CD14-positive monocyte (primary cell): Measurements from ENCODE around the gene MLC1. TPM values are rescaled to one million over a fixed set of nuclear protein-coding genes. Genes with fewer than 3 reads are reported as not detected.

Experiments
- DNase-seq, 3 donors: peaks; one replicate each; pipeline ENCODE4 v3.0.0-alpha.2; 2011 to 2022
- H2AFZ ChIP-seq: 2 replicates; pipeline ENCODE4 v1.6.0; 2012; ENCODE audit warnings: mild to moderate bottlenecking, low read depth, low read length, inconsistent platforms; ENCODE audit not compliant: insufficient read depth, poor library complexity, severe bottlenecking
- H3K27ac ChIP-seq, 2 donors: 1 replicate in 1 of 2; 2 replicates in 1 of 2; pipeline ENCODE4 v1.5.1; 2012 to 2013; ENCODE audit warnings: low read length in 2 of 2, control low read depth in 1 of 2, inconsistent platforms in 1 of 2, low read depth in 1 of 2, mild to moderate bottlenecking in 1 of 2
- H3K27me3 ChIP-seq, 2 donors: one replicate each; pipeline versions ENCODE4 v1.6.0 to v1.6.1; 2011 to 2013; ENCODE audit warnings: low read length in 2 of 2; ENCODE audit not compliant: control insufficient read depth in 2 of 2, insufficient read depth in 2 of 2
- H3K36me3 ChIP-seq, 2 donors: replicated peaks in 1 of 2; 1 replicate in 1 of 2; 2 replicates in 1 of 2; pipeline versions ENCODE4 v1.5.1 to v1.6.1; 2012 to 2013; ENCODE audit warnings: low read length in 2 of 2, control low read depth in 1 of 2, inconsistent platforms in 1 of 2, mild to moderate bottlenecking in 1 of 2; ENCODE audit not compliant: insufficient read depth in 2 of 2, control insufficient read depth in 1 of 2
- H3K4me1 ChIP-seq, 2 donors: 1 replicate in 1 of 2; 2 replicates in 1 of 2; pipeline versions ENCODE4 v1.5.1 to v1.6.1; 2012 to 2013; ENCODE audit warnings: low read length in 2 of 2, control low read depth in 1 of 2, inconsistent platforms in 1 of 2, mild to moderate bottlenecking in 1 of 2, moderate library complexity in 1 of 2; ENCODE audit not compliant: insufficient read depth in 2 of 2, control insufficient read depth in 1 of 2
- H3K4me2 ChIP-seq: replicated peaks from 2 replicates; pipeline ENCODE3; 2012; ENCODE audit warnings: low read length, moderate library complexity, mild to moderate bottlenecking; ENCODE audit not compliant: poor library complexity, severe bottlenecking; ENCODE audit errors: extremely low read depth
- H3K4me3 ChIP-seq, 3 experiments: fragments of 200-600 bp in 1 of 3; sonication (generic) in 1 of 3; replicated peaks in 1 of 3; 1 replicate in 2 of 3; 2 replicates in 1 of 3; pipeline ENCODE4 v1.5.1; 2011 to 2013; ENCODE audit warnings: low read length in 3 of 3, mild to moderate bottlenecking in 3 of 3, control low read depth in 2 of 3, low read depth in 2 of 3, inconsistent platforms in 1 of 3, moderate library complexity in 1 of 3
- H3K79me2 ChIP-seq: 2 replicates; pipeline ENCODE4 v1.6.0; 2012; ENCODE audit warnings: mild to moderate bottlenecking, control low read depth, inconsistent platforms, low read length, moderate library complexity; ENCODE audit not compliant: insufficient read depth
- H3K9ac ChIP-seq: 2 replicates; pipeline ENCODE4 v1.6.0; 2017; ENCODE audit warnings: low read length, mild to moderate bottlenecking; ENCODE audit not compliant: insufficient read depth, poor library complexity, severe bottlenecking
- H3K9me3 ChIP-seq, 2 donors: replicated peaks in 1 of 2; 1 replicate in 1 of 2; 2 replicates in 1 of 2; pipeline versions ENCODE4 v1.5.1 to v1.6.1; 2012 to 2013; ENCODE audit warnings: low read length in 2 of 2, control low read depth in 1 of 2; ENCODE audit not compliant: control insufficient read depth in 1 of 2, insufficient read depth in 1 of 2
- H4K20me1 ChIP-seq: 2 replicates; pipeline ENCODE4 v1.6.0; 2012; ENCODE audit warnings: mild to moderate bottlenecking, low read length, control low read depth, moderate library complexity; ENCODE audit not compliant: insufficient read depth
- H3K27ac Mint-ChIP-seq, 7 donors: one replicate each; pipeline ENCODE4 v1.8.0; 2020; ENCODE audit warnings: mild to moderate bottlenecking in 7 of 7, mixed read lengths in 7 of 7, moderate library complexity in 6 of 7, inconsistent platforms in 2 of 7
- H3K27me3 Mint-ChIP-seq, 3 donors: one replicate each; pipeline ENCODE4 v1.8.0; 2021 to 2022; ENCODE audit warnings: low read depth in 3 of 3, mild to moderate bottlenecking in 3 of 3, mixed read lengths in 3 of 3, moderate library complexity in 3 of 3, inconsistent platforms in 1 of 3
- H3K36me3 Mint-ChIP-seq, 2 donors: one replicate each; pipeline ENCODE4 v1.8.0; 2020; ENCODE audit warnings: mixed read lengths in 2 of 2, inconsistent platforms in 1 of 2, mild to moderate bottlenecking in 1 of 2
- H3K4me1 Mint-ChIP-seq: one replicate; pipeline ENCODE4 v1.8.0; 2020; ENCODE audit warnings: mild to moderate bottlenecking, mixed read lengths
- H3K4me3 Mint-ChIP-seq, 2 donors: one replicate each; pipeline ENCODE4 v1.8.0; 2020; ENCODE audit warnings: mild to moderate bottlenecking in 2 of 2, mixed read lengths in 2 of 2, moderate library complexity in 1 of 2
- H3K9me3 Mint-ChIP-seq, 7 donors: one replicate each; pipeline ENCODE4 v1.8.0; 2020 to 2022; ENCODE audit warnings: mixed read lengths in 7 of 7, mild to moderate bottlenecking in 6 of 7, moderate library complexity in 6 of 7, inconsistent platforms in 2 of 7
- WGBS: methylation state at CpG from one replicate; pipeline ENCODE4 v1.1.5; 2013; ENCODE audit warnings: missing lambda C conversion rate; ENCODE audit not compliant: insufficient coverage; 5-methylcytosine and 5-hydroxymethylcytosine counted together
- intact Hi-C, 2 donors: fragments of 100-400 bp; cut with micrococcal nuclease; formaldehyde crosslinking; loops; one replicate each; pipeline versions ENCODE4 v1.15.0 to v1.15.1; 2023
- polyA plus RNA-seq, 3 donors: library from polyadenylated mRNA; depleted of rRNA in 1 of 3; unstranded in 2 of 3; stranded (reverse) in 1 of 3; fragments of 300-500 nt in 2 of 3; fragments of >200 nt in 1 of 3; fragmentation: Illumina TruSeq in 2 of 3; gene quantifications; 1 replicate in 2 of 3; 2 replicates in 1 of 3; pipeline ENCODE4 v1.2.3, GENCODE V29; 2012 to 2021
- TF ChIP-seq, protein P1 (sequence below): fragments of 200-600 bp; IDR thresholded peaks from one replicate; pipeline ENCODE4 v1.8.0; 2022; ENCODE audit warnings: antibody characterized with exemption, mild to moderate bottlenecking

MLC1 gene
- polyA plus RNA-seq, 3 donors = 1.6 to 3.6 (median 1.8) TPM

DNA sequence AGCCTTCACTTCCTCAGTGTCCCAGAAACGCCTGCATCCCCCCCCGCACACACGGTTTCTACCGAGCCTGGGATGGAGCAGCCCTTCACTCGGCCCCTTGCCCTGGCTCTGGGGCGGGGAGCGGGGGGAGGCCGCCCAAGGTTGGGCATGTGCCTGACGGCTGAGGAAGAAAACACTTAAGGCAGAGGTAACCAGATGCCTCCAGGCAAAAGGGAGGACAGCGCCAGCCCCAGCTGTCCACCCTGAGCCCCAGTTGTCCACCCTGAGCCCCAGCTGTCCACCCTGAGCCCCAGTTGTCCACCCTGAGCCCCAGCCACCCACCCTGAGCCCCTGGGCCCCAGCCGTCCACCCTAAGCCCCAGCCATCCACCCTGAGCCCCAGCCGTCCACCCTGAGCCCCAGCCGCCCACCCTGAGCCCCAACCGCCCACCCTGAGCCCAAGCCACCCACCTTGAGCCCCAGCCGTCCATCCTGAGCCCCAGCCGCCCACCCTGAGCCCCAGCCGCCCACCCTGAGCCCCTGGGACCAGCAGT lies 23.3 kb downstream of the MLC1 start:
- WGBS = 21% methylated on average over 11 of the region's 17 CpGs
- Histone ChIP-seq H3K9ac (no peak overlapping the region), H3K36me3 (no peaks in the 10 kb centered on the region), H4K20me1 (no peaks in the 10 kb centered on the region), H2AFZ (peak overlapping the region; percentile 56), H3K9me3 (no peaks in the 10 kb centered on the region), H3K4me3 (peak overlapping the region in 1 of 3 experiments; percentile 51), H3K27me3 (peaks cover 5 to 24% of the 10 kb centered on the region in 2 donors), H3K4me1 (peaks cover 3 to 25% of the 10 kb centered on the region in 2 donors), H3K4me2 (peak overlapping the region; percentile 57), H3K79me2 (no peaks in the 10 kb centered on the region), H3K27ac (no peak overlapping the region)
- Mint-ChIP-seq H3K27me3 (peaks cover 22 to 35% (median 26%) of the 10 kb centered on the region in 3 donors), H3K4me1 (peaks cover 16% of the 10 kb centered on the region), H3K9me3 (peaks cover 0 to 4% (median 2%) of the 10 kb centered on the region in 7 donors), H3K27ac (no peak overlapping the region), H3K36me3 (peaks cover 8 to 17% of the 10 kb centered on the region in 2 donors), H3K4me3 (peak overlapping the region in 1 of 2 donors; percentile 71)
- intact Hi-C loops = no loop called here
- no peak for DNase-seq
- TF ChIP-seq, protein P1, sequence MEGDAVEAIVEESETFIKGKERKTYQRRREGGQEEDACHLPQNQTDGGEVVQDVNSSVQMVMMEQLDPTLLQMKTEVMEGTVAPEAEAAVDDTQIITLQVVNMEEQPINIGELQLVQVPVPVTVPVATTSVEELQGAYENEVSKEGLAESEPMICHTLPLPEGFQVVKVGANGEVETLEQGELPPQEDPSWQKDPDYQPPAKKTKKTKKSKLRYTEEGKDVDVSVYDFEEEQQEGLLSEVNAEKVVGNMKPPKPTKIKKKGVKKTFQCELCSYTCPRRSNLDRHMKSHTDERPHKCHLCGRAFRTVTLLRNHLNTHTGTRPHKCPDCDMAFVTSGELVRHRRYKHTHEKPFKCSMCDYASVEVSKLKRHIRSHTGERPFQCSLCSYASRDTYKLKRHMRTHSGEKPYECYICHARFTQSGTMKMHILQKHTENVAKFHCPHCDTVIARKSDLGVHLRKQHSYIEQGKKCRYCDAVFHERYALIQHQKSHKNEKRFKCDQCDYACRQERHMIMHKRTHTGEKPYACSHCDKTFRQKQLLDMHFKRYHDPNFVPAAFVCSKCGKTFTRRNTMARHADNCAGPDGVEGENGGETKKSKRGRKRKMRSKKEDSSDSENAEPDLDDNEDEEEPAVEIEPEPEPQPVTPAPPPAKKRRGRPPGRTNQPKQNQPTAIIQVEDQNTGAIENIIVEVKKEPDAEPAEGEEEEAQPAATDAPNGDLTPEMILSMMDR = no peak

DNA sequence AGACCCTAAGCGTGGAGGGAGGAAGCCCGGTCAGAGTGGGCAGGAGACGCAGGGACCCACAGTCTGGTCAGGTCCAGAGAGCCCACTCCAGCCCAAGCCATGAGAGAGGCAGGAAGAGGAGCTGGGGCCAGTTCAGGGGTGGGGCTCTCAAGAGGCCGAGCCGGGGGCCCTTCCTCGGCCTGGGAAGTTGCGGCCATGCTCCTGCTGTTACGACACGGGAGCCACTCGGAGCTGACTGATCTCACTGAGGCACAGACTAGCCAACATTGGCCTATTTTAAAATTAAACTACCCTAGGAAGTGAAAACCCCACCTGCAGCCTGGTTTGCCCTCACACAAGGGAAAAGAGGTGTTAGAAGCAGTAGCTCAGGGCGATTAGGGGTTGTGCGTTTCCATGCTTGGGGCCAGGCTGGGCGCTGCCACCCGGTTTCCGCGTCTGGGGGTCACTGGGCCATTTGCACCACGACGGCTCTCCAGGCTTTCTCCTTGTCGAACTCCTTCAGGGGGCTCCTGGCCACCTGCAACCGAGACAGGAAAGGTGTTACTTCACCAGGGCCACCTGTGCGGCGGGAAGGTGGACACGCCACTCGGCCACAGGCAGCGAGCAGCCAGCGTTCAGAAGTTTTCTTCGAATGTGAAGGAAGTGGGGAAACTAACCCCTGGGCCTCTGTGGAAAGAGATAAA lies 23.9 kb downstream of the MLC1 start:
- H3K4me3 Mint-ChIP-seq = peak overlapping the region; percentile 71 to 86
- H3K4me2 ChIP-seq = peak overlapping the region; percentile 57
- peak overlapping the region; percentile 56 for H2AFZ ChIP-seq
- peaks cover 16% of the 10 kb centered on the region for H3K4me1 Mint-ChIP-seq
- DNase-seq = no peak
- peaks cover 3 to 25% of the 10 kb centered on the region in 2 donors for H3K4me1 ChIP-seq
- no peak overlapping the region for H3K27ac ChIP-seq
- peaks cover 23 to 38% (median 27%) of the 10 kb centered on the region in 3 donors for H3K27me3 Mint-ChIP-seq
- TF ChIP-seq, protein P1 = no peak
- H3K9me3 Mint-ChIP-seq = peaks cover 0 to 4% (median 2%) of the 10 kb centered on the region in 7 donors
- intact Hi-C loops = no loop called here
- peak overlapping the region in 2 of 3 experiments; percentile 6 to 51 for H3K4me3 ChIP-seq
- H3K27ac Mint-ChIP-seq = no peak overlapping the region
- H3K9me3 ChIP-seq = no peaks in the 10 kb centered on the region
- H3K36me3 Mint-ChIP-seq = peaks cover 8 to 17% of the 10 kb centered on the region in 2 donors
- WGBS = 27% methylated on average over 26 of the region's 27 CpGs
- H3K36me3 ChIP-seq = no peaks in the 10 kb centered on the region
- H3K9ac ChIP-seq = no peak overlapping the region
- peaks cover 5 to 31% of the 10 kb centered on the region in 2 donors for H3K27me3 ChIP-seq
- H3K79me2 ChIP-seq = no peaks in the 10 kb centered on the region
- no peaks in the 10 kb centered on the region for H4K20me1 ChIP-seq
